K562 (cell line): Measurements from ENCODE around the gene DHX58. TPM values are rescaled to one million over a fixed set of nuclear protein-coding genes. Genes with fewer than 3 reads are reported as not detected.

Source experiments
- EZH2 ChIP-seq: IDR thresholded peaks from 2 replicates; pipeline ENCODE4 v1.6.1; 2012; ENCODE audit warnings: low read depth, mild to moderate bottlenecking, inconsistent platforms, low read length, borderline replicate concordance
- PATZ1 ChIP-seq: fragments of 250-450 bp; sonication (Bioruptor Pico); IDR thresholded peaks from 2 replicates; pipeline ENCODE4 v1.5.0; 2020; ENCODE audit warnings: mild to moderate bottlenecking, borderline replicate concordance
- PCBP2 ChIP-seq: fragments of 200-400 bp; formaldehyde crosslinking; IDR thresholded peaks from 2 replicates; pipeline ENCODE4 v1.6.1; 2018; ENCODE audit warnings: low read length, low read depth, mild to moderate bottlenecking, moderate library complexity; ENCODE audit not compliant: poor library complexity, severe bottlenecking
- YBX1 ChIP-seq: fragments of 450-650 bp; IDR thresholded peaks from 2 replicates; pipeline ENCODE4 v1.7.1; 2016; ENCODE audit warnings: mild to moderate bottlenecking
- ZNF311 ChIP-seq: fragments of 250-450 bp; sonication (Bioruptor Pico); IDR thresholded peaks from 2 replicates; pipeline ENCODE4 v1.4.0; 2020; ENCODE audit warnings: mild to moderate bottlenecking, moderate library complexity
- polyA plus RNA-seq, 8 experiments: library from polyadenylated mRNA; depleted of rRNA in 4 of 8; stranded (reverse) in 5 of 8; unstranded in 3 of 8; fragments of >200 nt; fragmentation: Nextera tagmentation in 2 of 8; fragmentation: Illumina TruSeq in 1 of 8; extraction: Ambion mirVana in 2 of 8; extraction: Trizol in 1 of 8; gene quantifications; 2 replicates each; pipeline versions ENCODE4 v1.2.1 to v1.2.3, GENCODE V29; 2011 to 2014; ENCODE audit warnings: inconsistent platforms in 1 of 8, missing spikeins in 1 of 8
- total RNA-seq, 7 experiments: library from RNA; depleted of rRNA in 6 of 7; stranded (reverse); fragments of >200 nt in 6 of 7; fragmentation: Illumina TruSeq in 2 of 7; extraction: Trizol in 2 of 7; gene quantifications; 2 replicates each; pipeline versions ENCODE4 v1.2.1 to v1.2.3, GENCODE V29; 2011 to 2021; ENCODE audit warnings: low replicate concordance in 1 of 7
- TF ChIP-seq, protein P1 (sequence below), 2 experiments: fragments of 150-350 bp in 1 of 2; IDR thresholded peaks; 2 replicates each; pipeline ENCODE4 v1.6.1; 2012 to 2016; ENCODE audit warnings: low read depth in 2 of 2, low read length in 2 of 2, mild to moderate bottlenecking in 1 of 2, moderate library complexity in 1 of 2
- TF ChIP-seq, protein P2 (sequence below), 2 experiments: fragments of 450-650 bp; IDR thresholded peaks; 2 replicates each; pipeline ENCODE4 v1.6.1; 2016
- TF ChIP-seq, protein P3 (sequence below), 2 experiments: fragments of 450-650 bp in 1 of 2; sonication (generic) in 1 of 2; formaldehyde crosslinking in 1 of 2; IDR thresholded peaks; 2 replicates each; pipeline versions ENCODE4 v1.7.1 to v1.9.0; 2016 to 2022; ENCODE audit warnings: inconsistent platforms in 1 of 2, mild to moderate bottlenecking in 1 of 2, missing genetic modification reagents in 1 of 2

The DHX58 gene
- total and polyA plus RNA-seq, 9 of the 15 experiments (the other 6 are each of a cell fraction or from before 2014, with no cell fraction given), result 0.15 to 3.0 (median 1.4) TPM

- no peak for TF ChIP-seq PATZ1
- no peak for TF ChIP-seq YBX1
- TF ChIP-seq EZH2, result no peak
- TF ChIP-seq, protein P1, sequence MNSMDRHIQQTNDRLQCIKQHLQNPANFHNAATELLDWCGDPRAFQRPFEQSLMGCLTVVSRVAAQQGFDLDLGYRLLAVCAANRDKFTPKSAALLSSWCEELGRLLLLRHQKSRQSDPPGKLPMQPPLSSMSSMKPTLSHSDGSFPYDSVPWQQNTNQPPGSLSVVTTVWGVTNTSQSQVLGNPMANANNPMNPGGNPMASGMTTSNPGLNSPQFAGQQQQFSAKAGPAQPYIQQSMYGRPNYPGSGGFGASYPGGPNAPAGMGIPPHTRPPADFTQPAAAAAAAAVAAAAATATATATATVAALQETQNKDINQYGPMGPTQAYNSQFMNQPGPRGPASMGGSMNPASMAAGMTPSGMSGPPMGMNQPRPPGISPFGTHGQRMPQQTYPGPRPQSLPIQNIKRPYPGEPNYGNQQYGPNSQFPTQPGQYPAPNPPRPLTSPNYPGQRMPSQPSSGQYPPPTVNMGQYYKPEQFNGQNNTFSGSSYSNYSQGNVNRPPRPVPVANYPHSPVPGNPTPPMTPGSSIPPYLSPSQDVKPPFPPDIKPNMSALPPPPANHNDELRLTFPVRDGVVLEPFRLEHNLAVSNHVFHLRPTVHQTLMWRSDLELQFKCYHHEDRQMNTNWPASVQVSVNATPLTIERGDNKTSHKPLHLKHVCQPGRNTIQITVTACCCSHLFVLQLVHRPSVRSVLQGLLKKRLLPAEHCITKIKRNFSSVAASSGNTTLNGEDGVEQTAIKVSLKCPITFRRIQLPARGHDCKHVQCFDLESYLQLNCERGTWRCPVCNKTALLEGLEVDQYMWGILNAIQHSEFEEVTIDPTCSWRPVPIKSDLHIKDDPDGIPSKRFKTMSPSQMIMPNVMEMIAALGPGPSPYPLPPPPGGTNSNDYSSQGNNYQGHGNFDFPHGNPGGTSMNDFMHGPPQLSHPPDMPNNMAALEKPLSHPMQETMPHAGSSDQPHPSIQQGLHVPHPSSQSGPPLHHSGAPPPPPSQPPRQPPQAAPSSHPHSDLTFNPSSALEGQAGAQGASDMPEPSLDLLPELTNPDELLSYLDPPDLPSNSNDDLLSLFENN (IDR thresholded peaks at IDR 0.05; ENCODE audit: low read depth in 2 of 2, low read length in 2 of 2), result no peak
- TF ChIP-seq, protein P2, sequence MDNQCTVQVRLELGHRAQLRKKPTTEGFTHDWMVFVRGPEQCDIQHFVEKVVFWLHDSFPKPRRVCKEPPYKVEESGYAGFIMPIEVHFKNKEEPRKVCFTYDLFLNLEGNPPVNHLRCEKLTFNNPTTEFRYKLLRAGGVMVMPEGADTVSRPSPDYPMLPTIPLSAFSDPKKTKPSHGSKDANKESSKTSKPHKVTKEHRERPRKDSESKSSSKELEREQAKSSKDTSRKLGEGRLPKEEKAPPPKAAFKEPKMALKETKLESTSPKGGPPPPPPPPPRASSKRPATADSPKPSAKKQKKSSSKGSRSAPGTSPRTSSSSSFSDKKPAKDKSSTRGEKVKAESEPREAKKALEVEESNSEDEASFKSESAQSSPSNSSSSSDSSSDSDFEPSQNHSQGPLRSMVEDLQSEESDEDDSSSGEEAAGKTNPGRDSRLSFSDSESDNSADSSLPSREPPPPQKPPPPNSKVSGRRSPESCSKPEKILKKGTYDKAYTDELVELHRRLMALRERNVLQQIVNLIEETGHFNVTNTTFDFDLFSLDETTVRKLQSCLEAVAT (IDR thresholded peaks at IDR 0.05), result no peak
- no peak for TF ChIP-seq ZNF311 (CRISPR knock-in tag)
- TF ChIP-seq, protein P3, sequence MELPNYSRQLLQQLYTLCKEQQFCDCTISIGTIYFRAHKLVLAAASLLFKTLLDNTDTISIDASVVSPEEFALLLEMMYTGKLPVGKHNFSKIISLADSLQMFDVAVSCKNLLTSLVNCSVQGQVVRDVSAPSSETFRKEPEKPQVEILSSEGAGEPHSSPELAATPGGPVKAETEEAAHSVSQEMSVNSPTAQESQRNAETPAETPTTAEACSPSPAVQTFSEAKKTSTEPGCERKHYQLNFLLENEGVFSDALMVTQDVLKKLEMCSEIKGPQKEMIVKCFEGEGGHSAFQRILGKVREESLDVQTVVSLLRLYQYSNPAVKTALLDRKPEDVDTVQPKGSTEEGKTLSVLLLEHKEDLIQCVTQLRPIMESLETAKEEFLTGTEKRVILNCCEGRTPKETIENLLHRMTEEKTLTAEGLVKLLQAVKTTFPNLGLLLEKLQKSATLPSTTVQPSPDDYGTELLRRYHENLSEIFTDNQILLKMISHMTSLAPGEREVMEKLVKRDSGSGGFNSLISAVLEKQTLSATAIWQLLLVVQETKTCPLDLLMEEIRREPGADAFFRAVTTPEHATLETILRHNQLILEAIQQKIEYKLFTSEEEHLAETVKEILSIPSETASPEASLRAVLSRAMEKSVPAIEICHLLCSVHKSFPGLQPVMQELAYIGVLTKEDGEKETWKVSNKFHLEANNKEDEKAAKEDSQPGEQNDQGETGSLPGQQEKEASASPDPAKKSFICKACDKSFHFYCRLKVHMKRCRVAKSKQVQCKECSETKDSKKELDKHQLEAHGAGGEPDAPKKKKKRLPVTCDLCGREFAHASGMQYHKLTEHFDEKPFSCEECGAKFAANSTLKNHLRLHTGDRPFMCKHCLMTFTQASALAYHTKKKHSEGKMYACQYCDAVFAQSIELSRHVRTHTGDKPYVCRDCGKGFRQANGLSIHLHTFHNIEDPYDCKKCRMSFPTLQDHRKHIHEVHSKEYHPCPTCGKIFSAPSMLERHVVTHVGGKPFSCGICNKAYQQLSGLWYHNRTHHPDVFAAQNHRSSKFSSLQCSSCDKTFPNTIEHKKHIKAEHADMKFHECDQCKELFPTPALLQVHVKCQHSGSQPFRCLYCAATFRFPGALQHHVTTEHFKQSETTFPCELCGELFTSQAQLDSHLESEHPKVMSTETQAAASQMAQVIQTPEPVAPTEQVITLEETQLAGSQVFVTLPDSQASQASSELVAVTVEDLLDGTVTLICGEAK (IDR thresholded peaks at IDR 0.05), result no peak
- TF ChIP-seq, protein P3 (CRISPR knock-in tag; IDR thresholded peaks at IDR 0.05), result no peak
- TF ChIP-seq PCBP2, result no peak
These were observed 52.7 kb downstream of the DHX58 start (continued) for GRCh38 chr17:42059815-42060214.
